Smooth muscle cell of the brain vasculature (primary cell): ENCODE measurements around the gene PCLO.
"Not testable (repeated sequence)": the region's sequence is repeated elsewhere in the genome, so short reads cannot be mapped to it uniquely, and the experiment has no call there.

Experiments
- DNase-seq: peaks from one replicate; pipeline ENCODE4 v3.0.0-alpha.2; 2012; ENCODE audit warnings: low read depth, low spot score

The PCLO gene

DNA sequence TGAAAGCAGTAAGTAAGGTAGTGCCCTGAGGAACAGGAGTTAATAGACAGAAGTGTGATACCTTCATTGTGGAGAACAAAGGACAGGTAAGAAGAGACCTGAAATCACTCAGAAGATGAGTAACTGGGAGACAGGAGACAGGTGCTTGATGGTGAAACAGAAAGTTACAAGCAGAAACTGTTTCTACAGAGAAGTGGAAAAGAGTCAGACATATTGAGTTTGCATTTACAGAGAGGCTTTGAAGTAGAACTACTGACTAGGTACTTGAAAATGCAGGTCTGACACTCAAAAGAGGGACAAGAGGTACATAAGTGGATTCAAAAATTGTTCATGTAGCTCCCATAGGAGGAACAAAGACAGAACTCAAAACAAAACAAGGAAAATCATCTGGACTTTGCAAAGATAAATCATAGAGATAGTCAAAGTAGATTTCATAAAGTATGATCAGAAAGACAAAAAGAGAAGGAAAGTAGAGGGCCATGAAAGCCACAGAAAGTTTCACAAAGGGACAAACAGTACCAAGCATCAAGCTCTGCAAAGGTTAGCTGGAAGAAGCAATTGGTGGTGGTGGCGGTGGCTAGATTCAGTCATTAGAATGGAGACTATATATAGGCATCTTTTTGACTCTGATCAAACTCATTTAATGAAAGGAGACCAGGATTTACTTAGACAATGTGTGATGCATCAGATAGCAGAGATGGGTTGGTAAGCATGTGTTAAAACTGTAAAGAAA lies 198.4 kb downstream of the PCLO start:
- no peak for DNase-seq

DNA sequence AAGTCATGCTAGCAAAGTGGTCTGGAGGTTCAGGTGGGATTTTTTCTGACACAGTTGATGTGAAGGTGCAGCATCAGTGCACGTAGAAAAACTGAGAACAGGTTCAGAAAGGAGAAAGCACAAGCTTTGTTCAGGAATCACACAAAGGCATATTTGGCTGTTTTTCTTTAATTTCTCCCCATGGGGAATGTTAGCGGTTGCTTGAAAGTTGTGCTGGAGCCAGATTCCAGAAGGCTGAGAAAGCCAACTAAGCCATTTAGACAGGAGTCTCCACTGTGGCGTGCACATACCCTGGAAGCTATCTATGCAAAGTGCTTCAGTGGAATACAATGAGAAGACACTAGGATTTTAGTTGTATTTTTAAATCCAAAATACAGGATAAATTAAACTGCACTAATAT lies 201.4 kb downstream of the PCLO start:
- no peak for DNase-seq

DNA sequence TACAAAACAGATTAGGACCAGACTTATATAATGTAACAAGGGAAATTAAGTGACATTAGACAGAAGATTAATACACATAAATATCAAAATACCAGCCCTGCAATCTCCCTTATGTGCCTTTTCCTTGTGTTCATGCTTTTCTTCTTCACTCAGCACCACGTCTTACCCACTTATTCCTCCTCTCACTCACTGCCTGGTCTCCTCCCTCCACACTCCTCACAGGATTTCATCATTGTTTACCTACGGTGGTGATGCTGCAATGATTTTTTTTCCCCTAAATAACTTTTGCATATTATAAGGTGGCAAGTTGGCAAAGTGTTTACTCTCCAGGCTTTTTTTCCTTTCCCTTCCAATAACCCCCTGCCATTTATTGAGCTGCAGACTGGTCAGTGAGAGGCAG lies 203.2 kb downstream of the PCLO start:
- no peak for DNase-seq

DNA sequence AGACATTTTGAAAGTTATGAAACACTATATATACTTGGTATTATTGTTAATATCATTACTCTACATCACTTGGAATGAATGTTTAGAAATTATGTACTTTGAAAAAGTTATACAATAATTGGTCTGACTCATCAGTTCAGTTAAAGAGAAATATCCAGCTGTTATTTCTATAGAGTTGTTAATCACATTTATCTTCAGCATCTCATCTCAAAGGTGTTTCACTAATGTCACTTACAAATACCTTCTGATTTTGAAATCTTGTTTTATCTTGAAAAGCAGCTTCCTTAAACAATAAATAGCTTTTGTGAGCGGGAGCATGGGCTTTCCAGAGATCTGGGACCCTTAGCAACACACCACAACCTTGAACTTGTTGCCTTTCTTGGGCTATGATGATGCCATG lies 205.2 kb downstream of the PCLO start:
- DNase-seq = no peak

DNA sequence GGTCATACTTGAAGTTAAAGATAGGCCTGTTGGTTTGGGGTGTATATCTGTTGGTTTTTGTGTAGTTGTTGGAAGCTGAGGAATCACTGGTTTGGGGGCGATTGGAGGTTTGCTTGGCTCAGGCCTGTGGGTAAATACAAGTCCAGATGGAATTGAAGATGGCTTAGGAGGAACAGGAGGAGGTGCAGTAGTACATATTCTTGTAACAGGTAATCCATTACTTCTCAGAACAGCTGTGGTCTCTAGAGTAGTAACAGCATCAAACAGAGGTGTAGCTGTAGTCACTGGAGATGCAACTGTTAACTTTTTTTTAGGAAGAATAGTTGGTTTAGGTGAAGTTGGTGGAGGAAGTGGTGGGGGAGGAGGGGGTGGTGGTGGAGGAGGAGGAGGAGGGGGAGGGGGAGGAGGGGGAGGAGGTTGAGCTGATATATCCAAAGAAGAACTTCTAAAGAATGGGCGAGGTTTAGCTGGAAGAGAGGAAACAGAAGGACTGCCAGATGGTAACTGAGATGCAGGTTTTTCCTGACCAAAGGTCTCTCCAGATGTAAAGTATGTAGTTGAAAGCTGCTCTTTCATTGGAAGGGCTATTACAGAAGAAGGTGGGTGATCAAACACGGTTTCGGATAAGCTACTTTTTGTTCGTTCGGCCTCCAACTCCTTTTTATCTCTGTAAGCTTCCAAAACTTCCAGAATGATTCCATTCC lies 209.2 kb downstream of the PCLO start:
- DNase-seq = no peak

DNA sequence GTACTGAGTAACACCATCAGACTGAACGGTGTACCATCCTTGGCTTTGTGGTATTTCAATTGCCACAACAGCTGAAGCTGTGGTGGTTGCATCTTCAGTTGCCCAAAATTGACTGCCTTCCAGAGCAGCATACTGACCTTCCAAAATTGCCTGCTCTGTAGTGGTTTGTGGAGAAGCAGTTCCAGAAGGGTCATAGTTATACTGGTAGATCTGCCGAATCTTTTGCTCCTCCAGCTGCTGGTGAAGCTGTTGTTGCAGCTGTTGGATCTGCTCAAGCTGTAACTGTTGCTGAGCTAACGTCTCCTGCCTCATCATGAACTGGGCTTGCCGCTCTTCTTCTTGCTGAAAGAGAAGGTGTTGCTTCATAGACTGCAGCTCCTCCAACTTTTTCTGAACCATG lies 212.2 kb downstream of the PCLO start:
- DNase-seq = no peak

DNA sequence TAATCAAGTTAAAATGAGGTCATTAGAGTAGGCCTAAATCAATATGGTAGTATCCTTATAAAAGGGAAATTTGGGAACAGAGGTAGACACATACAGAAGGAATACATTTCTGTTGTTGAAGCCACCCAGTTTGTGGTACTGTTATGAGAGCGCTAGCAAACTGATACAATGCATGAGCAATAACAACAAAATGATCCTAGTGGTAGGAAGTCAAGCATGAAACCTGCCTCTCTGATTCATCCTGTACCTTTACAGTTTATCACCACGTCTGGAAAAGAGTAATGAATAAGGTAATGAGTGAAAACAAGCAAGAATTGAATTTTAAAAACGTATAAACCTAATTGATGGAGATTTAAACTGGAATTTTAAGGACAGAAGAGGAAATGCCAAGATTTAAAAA lies 217.2 kb downstream of the PCLO start:
- DNase-seq = no peak

DNA sequence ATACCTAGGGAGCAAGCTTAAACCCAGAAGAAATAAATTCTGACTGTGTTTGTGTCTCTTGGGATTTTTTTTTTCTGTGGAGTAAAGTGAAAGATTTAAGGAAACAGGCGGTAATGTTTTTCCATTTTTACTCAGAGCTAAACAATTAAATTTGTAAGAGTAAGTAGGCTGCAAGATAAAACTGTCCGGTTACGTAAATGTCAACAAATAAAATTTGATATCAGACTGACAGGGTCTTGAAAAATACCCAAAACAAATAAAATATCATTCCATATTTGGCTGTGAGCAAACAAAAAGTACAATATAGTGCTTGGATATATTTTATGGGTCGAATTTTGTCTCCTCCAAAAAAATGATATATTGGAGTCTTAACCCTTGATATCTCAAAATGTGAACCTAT lies 217.6 kb downstream of the PCLO start:
- DNase-seq = no peak

DNA sequence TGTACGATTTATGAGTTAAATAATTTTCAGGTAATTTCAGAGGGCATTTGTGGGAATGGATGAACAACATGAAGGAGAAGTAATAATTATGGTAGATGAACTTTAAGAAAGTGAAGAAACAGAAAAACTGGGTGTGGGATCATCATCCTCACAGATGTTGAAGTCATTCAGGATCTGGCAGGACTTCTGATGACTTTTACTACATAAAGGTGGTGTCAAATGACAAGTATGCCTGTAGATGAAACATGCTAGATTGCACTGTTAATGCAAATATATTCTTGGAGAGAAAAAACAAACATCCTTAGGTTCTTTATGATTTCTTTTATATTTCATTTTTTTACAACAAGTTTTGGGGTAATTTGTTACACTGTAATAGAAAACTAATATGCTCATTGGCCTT lies 230.2 kb downstream of the PCLO start:
- DNase-seq = no peak

DNA sequence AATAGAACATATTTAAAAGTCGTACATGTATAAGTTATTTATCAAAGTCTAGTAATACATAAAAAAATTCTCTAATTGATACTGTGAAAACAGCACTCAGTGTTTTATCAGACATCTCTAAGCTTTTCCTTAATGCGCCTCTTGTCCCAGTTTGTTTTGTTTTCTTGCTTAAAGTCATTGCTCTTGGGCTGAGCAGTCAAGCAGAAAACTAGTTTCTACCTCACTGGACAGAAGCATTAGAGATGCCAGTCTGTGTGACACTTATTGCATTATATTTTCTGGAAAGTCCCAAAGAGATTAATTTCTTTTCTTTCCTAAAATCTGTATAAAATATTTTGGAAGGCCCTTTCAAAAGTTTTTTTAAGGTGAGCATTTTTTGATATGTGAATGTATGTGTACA lies 236.2 kb downstream of the PCLO start:
- DNase-seq = no peak

DNA sequence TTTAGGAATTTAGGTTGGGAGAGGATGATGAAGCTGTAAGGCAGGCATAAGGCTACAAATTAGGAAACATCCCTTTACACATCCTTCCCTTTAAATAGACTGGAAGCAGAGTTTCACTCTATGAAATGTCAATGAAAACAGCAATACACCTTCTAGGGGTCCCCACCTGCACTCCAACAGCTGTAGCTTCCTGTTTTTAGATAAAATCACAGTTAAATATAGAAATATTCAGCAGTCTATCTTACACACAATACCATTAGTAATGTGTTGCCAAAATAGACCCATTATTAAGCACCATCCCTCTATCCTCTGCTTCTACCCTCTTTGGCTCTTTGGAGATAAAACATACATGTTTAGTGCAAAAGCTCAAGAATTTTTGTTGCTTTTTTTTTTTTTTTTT lies 237.4 kb downstream of the PCLO start:
- DNase-seq = no peak

DNA sequence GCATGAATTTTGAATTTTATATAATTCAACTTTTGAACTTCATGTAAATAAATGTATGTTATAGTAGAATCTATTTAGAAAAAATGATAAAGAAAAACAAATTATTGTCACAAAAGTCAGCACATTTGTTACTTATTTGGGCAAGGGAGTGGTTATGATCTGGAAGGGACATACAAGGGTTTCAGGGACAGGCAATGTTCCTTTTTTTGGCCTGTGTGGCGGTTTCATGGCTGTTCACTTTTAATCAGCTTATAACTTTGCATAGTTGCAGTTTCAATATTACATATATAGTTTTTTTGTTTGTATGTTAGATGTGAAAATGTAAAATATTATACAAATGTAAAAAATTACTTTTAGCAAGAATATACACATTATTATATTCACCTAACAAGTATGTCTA lies 256.2 kb downstream of the PCLO start:
- DNase-seq = no peak

DNA sequence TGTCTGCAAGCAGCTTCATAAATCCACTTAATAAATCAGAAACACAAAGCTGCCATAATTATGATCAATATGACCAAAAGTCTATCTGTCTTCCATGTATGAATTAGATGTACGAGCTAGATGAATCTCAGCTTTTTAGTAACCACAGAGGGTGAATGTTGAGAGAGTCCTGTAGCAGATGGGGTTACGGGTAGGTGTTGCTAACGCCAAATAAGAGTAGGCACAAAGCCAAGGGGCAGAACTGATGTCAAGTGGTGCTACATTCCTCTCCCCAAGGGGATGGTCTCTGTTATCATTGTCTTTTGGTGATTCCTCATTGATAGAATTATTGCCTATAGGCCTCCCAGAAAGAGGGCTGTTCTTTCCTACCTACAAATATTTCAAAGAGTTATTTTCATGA lies 257.8 kb downstream of the PCLO start:
- DNase-seq = no peak

DNA sequence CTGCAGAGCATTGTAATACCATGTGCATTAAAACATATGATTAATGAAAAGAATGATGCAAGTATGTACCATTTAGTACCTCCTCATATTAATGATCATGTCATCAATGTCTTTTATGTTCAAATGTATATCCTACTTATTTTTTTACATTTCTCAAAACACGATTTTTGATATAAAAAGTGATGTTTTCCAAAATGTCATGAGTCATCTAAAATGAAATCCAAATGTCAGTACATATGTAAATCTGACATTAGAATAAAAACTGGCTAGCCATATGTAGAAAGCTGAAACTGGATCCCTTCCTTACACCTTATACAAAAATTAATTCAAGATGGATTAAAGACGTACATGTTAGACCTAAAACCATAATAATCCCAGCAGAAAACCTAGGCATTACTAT lies 261.6 kb downstream of the PCLO start:
- DNase-seq = not testable (repeated sequence)

DNA sequence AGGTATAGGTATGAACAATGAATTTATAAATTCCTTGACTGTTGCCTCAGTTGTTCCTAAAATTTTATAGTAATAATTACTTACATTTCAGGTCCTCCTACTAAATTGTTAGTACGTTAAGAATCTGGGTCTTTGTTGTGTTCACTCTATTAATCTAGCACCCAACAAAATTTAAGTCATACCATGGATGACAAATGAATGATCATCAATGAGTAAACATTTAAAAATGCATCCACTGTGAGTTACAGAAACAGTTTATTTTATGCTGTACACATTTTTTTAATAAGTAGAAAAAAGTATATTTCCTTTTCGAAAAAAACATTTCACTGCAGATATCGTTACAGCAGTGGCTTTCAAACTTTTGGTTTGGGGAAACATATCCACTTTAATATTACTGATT lies 265.2 kb downstream of the PCLO start:
- no peak for DNase-seq

DNA sequence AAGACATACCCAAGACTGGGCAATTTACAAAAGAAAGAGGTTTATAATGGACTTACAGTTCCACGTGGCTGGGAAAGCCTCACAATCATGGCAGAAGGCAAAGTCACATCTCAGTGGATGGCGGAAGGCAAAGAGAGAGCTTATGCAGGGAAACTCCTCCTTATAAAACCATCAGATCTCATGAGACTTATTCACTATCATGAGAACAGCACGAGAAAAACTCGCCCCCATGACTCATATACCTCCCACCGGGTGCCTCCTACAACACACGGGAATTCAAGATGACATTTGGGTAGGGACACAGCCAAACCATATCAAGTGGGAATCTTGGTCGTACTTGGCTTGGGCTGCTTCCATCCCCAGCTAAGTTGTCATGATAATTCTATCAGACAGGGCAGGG lies 268.3 kb downstream of the PCLO start:
- not testable (repeated sequence) for DNase-seq

DNA sequence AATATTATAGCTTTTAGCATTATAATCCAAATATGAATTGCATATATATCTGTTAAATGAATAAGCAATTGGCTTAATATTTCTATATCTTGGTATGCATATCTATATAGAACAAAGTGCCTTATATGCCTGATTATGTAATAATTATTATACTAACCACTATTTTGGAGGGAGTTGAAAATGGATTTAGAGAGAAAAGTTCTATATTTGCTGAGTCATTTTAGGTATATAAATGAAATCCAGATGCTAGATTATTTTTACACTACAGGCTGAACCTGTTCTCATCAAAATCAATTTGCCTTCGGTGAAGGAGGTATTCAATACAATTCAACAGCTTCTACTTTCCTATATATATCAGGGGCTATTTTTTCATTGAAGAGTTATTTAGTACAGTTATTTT lies 276.4 kb downstream of the PCLO start:
- DNase-seq = no peak

DNA sequence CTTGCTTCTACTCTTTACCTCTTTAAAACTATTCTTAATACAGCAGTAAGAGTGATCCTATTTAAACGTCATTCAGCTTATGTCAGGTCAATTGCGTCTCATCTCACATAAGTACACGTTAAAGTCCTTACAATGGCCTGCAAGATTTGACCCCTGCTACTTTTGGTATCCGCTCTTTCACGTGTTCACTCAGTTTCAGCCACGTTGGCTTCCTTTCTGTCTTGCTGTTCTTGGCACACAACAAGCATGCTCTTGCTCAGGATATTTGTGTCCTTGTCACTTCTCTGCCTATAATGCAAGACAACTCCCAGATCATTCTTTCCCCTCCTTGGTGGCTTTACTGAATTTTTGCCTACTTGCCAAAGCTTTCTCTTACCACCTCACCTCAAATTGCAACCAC lies 296.8 kb downstream of the PCLO start:
- no peak for DNase-seq

DNA sequence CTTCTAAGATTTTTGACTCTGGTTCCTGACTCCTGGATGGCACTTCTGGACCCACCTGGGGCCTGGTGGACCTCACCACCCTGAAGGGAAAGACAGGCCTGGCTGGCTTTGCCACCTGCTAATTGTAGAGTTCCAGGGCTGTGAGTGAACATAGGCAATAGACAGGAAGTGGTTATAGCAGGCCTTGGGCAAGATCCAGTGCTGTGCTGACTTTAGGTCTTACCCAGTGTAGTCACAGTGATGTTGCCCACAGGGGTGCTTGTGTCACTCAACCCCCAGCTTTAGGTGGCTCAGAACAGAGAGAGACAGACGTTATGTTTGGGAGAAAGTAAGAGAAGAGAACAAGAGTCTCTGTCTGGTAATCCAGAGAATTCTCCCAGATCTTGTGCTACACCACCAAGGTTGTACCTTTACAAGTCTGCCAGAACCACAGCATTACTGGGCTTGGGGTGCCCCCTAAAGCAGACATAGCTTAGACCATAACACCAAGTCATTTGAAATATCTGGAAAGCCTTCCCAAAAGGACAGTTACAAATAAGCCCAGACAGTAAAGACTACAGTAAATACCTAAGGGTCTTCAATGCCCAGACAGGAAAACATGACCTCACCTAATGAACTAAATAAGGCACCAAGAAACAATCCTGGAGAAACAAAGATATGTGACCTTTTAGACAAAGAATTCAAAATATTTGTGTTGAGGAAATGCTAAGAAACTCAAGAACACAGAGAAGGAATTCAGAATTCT lies 303.4 kb downstream of the PCLO start:
- DNase-seq = no peak

DNA sequence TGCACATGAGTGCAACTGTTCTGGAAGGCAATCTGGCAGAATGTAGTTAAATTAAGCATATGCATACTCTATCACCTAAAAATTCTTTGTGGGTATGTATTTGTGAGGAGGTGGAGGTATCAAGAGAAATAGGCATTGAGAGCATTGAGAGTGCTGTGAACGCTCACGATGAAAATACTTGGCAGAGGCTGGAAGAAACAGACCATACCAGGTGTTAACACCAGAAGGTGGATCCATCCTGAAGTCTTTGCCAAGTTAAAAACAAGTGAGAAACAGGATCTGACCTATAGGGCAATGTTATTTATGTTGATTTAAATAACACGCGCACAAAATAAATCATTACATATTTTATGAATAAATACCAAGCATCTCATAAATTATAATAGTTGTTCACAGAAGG lies 311.6 kb downstream of the PCLO start:
- DNase-seq = no peak

DNA sequence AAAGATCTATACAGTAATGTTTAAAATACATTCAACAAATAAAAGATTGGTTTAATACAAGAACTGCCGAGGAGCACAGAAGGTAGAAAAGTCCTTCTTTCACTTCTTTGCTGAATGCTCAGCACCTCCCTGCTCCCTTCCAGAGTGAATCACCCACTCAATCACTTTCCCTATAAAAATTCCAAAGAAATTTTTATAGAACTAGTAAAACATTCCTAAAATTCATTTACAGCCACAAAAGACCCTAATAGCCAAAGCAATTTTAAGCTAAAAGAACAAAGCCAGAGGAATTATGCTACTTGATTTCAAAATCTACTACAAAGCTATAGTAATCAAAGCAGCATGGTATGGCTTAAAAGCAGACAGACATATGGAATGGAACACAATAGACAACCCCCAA lies 320.9 kb downstream of the PCLO start:
- DNase-seq = no peak

DNA sequence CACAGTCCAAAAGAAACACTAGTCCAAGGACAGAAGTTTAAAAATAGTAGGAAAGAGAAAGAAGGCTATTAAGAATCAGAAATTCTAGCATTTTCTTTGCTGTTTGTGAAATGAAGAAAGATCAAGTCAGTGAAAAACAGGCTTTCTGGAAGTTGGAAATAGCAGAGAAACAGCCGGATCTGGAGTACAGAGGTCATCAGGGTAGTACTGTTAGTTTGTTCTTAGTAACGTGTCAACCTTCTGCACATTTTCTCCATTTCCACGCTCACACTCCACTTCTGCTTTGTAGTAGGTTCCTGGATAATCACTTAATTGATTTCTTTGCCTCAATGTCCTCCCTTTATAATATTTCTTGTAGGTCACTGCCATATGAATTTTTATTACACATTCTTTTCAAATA lies 322.6 kb downstream of the PCLO start:
- no peak for DNase-seq

DNA sequence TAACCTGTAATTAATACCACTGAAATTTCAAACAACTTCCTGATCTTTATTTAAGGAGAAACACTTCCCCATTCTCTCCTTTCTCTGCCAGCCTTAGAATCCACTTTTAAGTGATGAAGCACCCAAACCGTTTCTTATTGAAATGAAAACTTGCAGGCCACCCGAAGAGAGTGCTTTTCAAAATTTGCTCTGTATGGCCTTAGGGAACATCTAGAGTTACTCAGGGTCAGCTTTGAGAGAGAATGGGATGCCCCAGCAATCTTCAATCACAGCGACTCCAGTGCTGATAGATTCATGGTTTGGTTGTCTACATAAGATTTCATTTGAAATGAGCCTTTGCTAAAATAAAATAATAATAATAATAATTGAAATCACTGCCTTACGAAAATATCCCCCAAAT lies 323.1 kb downstream of the PCLO start:
- DNase-seq = no peak
